Lower leg skin (tissue), 3 donors: ENCODE results near the gene RYR2.

Source experiments
- POLR2A ChIP-seq, 2 donors: fragments of 450-650 bp; IDR thresholded peaks; one replicate each; pipeline ENCODE4 v1.6.1; 2016 to 2017; ENCODE audit warnings: antibody characterized with exemption in 2 of 2, mild to moderate bottlenecking in 1 of 2, moderate library complexity in 1 of 2
- TF ChIP-seq, protein P1 (sequence below), 3 donors: fragments of 450-650 bp; IDR thresholded peaks; one replicate each; pipeline ENCODE4 v1.5.1; 2016; ENCODE audit warnings: antibody characterized with exemption in 3 of 3, mild to moderate bottlenecking in 3 of 3, moderate library complexity in 2 of 3

DNA sequence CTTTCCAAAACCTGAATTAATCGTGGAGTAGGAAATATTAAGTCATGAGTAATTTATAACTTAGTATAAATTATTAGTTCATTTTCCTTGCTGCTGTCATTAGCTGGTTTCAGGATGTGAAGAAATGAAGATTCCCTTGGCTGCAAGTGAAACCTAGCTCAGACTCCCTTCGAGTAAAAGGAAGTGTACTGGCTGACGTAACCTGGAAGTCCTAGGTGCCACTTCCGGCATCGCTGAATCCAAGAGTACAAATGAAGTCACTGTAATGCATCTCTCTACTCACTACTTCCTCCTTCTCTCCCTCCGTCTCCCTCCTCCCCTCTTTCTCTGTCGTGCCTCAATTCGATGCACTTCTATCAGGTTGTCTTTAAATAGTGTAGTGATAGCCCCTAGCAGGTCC is 820.0 kb downstream of the RYR2 start:
- TF ChIP-seq, protein P1, sequence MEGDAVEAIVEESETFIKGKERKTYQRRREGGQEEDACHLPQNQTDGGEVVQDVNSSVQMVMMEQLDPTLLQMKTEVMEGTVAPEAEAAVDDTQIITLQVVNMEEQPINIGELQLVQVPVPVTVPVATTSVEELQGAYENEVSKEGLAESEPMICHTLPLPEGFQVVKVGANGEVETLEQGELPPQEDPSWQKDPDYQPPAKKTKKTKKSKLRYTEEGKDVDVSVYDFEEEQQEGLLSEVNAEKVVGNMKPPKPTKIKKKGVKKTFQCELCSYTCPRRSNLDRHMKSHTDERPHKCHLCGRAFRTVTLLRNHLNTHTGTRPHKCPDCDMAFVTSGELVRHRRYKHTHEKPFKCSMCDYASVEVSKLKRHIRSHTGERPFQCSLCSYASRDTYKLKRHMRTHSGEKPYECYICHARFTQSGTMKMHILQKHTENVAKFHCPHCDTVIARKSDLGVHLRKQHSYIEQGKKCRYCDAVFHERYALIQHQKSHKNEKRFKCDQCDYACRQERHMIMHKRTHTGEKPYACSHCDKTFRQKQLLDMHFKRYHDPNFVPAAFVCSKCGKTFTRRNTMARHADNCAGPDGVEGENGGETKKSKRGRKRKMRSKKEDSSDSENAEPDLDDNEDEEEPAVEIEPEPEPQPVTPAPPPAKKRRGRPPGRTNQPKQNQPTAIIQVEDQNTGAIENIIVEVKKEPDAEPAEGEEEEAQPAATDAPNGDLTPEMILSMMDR (IDR thresholded peaks at IDR 0.05), result no peak
- TF ChIP-seq POLR2A (IDR thresholded peaks at IDR 0.05), result no peak
